Lung (tissue), 12 donors: ENCODE results near the gene PCSK6. TPM values are rescaled to one million over a fixed set of nuclear protein-coding genes. Genes with fewer than 3 reads are reported as not detected.
A peak's percentile ranks its signal among the peaks of the same experiment; 100 is the strongest.

ENCODE experiments used
- ATAC-seq: fragments of 200-7000 bp; cut with Tn5 transposase; one replicate; pipeline ENCODE4 v1.9.1; 2020; ENCODE audit warnings: moderate number of reproducible peaks; ENCODE audit not compliant: insufficient read depth, low FRiP score
- DNase-seq, 3 donors: peaks; one replicate each; pipeline ENCODE4 v3.0.0-alpha.2; 2013 to 2017
- H3K27ac ChIP-seq, 2 donors: one replicate each; pipeline ENCODE4 v1.5.1; 2013; ENCODE audit warnings: mild to moderate bottlenecking in 2 of 2, moderate library complexity in 2 of 2, control low read depth in 1 of 2, inconsistent platforms in 1 of 2, low read depth in 1 of 2, low read length in 1 of 2
- H3K27me3 ChIP-seq, 3 donors: one replicate each; pipeline ENCODE4 v1.5.1; 2013; ENCODE audit warnings: low read length in 2 of 3; ENCODE audit not compliant: control insufficient read depth in 3 of 3, insufficient read depth in 3 of 3
- H3K36me3 ChIP-seq, 4 donors: one replicate each; pipeline ENCODE4 v1.5.1; 2013; ENCODE audit warnings: low read length in 4 of 4, mild to moderate bottlenecking in 1 of 4, moderate library complexity in 1 of 4; ENCODE audit not compliant: control insufficient read depth in 4 of 4, insufficient read depth in 4 of 4
- H3K4me1 ChIP-seq, 5 donors: one replicate each; pipeline ENCODE4 v1.5.1; 2013; ENCODE audit warnings: low read length in 5 of 5, mild to moderate bottlenecking in 2 of 5, moderate library complexity in 1 of 5; ENCODE audit not compliant: control insufficient read depth in 5 of 5, insufficient read depth in 5 of 5
- H3K4me3 ChIP-seq: one replicate; pipeline ENCODE4 v1.5.1; 2013; ENCODE audit warnings: mild to moderate bottlenecking, control low read depth, moderate library complexity
- H3K9ac ChIP-seq, 2 donors: one replicate each; pipeline ENCODE4 v1.5.1; 2013; ENCODE audit warnings: low read length in 2 of 2, control low read depth in 1 of 2; ENCODE audit not compliant: insufficient read depth in 1 of 2
- H3K9me3 ChIP-seq, 4 donors: one replicate each; pipeline ENCODE4 v1.5.1; 2013; ENCODE audit warnings: low read length in 3 of 4, mild to moderate bottlenecking in 1 of 4, moderate library complexity in 1 of 4; ENCODE audit not compliant: control insufficient read depth in 4 of 4, insufficient read depth in 3 of 4
- CTCF ChIP-seq: IDR thresholded peaks from 2 replicates; pipeline ENCODE4 v1.5.1; 2012; ENCODE audit warnings: mild to moderate bottlenecking; ENCODE audit errors: control extremely low read depth, extremely low read depth
- WGBS, 2 donors: extraction: QIAGEN DNeasy Blood & Tissue Kit; methylation state at CpG; one replicate each; pipeline ENCODE4 v1.1.7; 2013; 5-methylcytosine and 5-hydroxymethylcytosine counted together
- polyA plus RNA-seq, 2 donors: library from polyadenylated mRNA; stranded (reverse); fragments of 200-250 nt; gene quantifications; one replicate each; pipeline ENCODE4 v1.2.1, GENCODE V29; 2013
- total RNA-seq, 2 donors: library from RNA; depleted of rRNA in 1 of 2; stranded (reverse); fragments of >200 nt in 1 of 2; gene quantifications; one replicate each; pipeline ENCODE4 v1.2.1, GENCODE V29; 2014 to 2021
- donor health status: control.
- donor health status: control.
- donor health status: Bipolar disorder and iron deficiency.
- donor health status: healthy.
- donor health status: DM: yes; HTN: yes; CAD: no.

The PCSK6 gene
- total and polyA plus RNA-seq, 4 donors = 4.6 to 41.0 (median 8.4) TPM

DNA sequence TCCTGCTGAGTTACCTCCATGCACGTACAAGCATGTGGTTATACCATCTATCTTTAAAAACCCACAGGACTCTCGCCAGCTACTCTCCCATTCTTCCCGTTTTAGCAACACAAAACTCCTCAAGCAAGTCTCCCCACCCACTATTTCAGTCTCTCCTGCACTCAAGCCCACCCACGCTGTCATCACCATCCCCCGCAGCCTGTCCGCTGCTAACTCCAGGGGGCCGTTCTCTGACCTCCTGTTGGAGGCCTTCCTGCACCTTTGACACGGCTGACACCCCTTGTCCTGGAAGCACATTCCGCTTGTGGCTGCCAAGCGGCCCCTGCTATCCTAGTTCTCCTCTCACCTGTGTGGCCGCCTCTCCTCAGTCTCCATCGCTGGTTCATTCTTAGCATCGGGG, 7.5 kb upstream of the PCSK6 start:
- H3K9me3 ChIP-seq = no peaks in the 10 kb centered on the region
- no peak for DNase-seq
- H3K4me3 ChIP-seq = no peak overlapping the region
- ATAC-seq = no peak
- H3K9ac ChIP-seq = no peak overlapping the region
- peaks cover 0 to 32% (median 7%) of the 10 kb centered on the region in 5 donors for H3K4me1 ChIP-seq
- H3K36me3 ChIP-seq = no peaks in the 10 kb centered on the region
- H3K27me3 ChIP-seq = no peaks in the 10 kb centered on the region
- WGBS, 2 donors = 84 to 85% methylated on average over 13 of the region's 13 CpGs
- no peak overlapping the region for H3K27ac ChIP-seq
- no peak for TF ChIP-seq CTCF

- WGBS, 2 donors = 23 to 27% methylated on average over 23 of the region's 23 CpGs
- no peaks in the 10 kb centered on the region for H3K36me3 ChIP-seq
- no peak overlapping the region for H3K27ac ChIP-seq
- no peak for TF ChIP-seq CTCF
- no peak overlapping the region for H3K9ac ChIP-seq
- no peak overlapping the region for H3K4me3 ChIP-seq
- peaks cover 0 to 37% (median 7%) of the 10 kb centered on the region in 5 donors for H3K4me1 ChIP-seq
- no peaks in the 10 kb centered on the region for H3K9me3 ChIP-seq
- DNase-seq (peak; percentile 28 to 45 (median 30)), ATAC-seq (no peak)
- H3K27me3 ChIP-seq = no peaks in the 10 kb centered on the region
These were observed 6.9 kb upstream of the PCSK6 start for GRCh38 chr15:101496198-101496986.

GRCh38 chr15:101495334-101496197, 6.1 kb upstream of the PCSK6 start:
- no peak overlapping the region for H3K4me3 ChIP-seq
- WGBS, 2 donors = 65% methylated on average over 22 of the region's 22 CpGs

More at GRCh38 chr15:101495334-101496197, 6.1 kb upstream of the PCSK6 start:
- no peaks in the 10 kb centered on the region for H3K27me3 ChIP-seq
- DNase-seq (no peak), ATAC-seq (no peak)
- no peaks in the 10 kb centered on the region for H3K36me3 ChIP-seq
- peaks cover 0 to 42% (median 7%) of the 10 kb centered on the region in 5 donors for H3K4me1 ChIP-seq
- no peaks in the 10 kb centered on the region for H3K9me3 ChIP-seq
- no peak overlapping the region for H3K9ac ChIP-seq
- no peak overlapping the region for H3K27ac ChIP-seq
- no peak for TF ChIP-seq CTCF
